Measurements from ENCODE around the gene CLK4.

The CLK4 gene

GRCh38 chr5:178637356-178638074, 10.7 kb upstream of the CLK4 start:
- no peak for DNase-seq (ENCODE audit: low read depth)

- DNase-seq (ENCODE audit: low read depth), result no peak
These were observed 5.4 kb upstream of the CLK4 start for GRCh38 chr5:178632285-178632684.

GRCh38 chr5:178630951-178631350, 4.1 kb upstream of the CLK4 start:
- DNase-seq (ENCODE audit: low read depth), result no peak

GRCh38 chr5:178630475-178630930, 3.7 kb upstream of the CLK4 start:
- no peak for DNase-seq (ENCODE audit: low read depth)

- DNase-seq (ENCODE audit: low read depth), result no peak
These were observed 379 bp upstream of the CLK4 start for GRCh38 chr5:178627259-178627598.

DNA sequence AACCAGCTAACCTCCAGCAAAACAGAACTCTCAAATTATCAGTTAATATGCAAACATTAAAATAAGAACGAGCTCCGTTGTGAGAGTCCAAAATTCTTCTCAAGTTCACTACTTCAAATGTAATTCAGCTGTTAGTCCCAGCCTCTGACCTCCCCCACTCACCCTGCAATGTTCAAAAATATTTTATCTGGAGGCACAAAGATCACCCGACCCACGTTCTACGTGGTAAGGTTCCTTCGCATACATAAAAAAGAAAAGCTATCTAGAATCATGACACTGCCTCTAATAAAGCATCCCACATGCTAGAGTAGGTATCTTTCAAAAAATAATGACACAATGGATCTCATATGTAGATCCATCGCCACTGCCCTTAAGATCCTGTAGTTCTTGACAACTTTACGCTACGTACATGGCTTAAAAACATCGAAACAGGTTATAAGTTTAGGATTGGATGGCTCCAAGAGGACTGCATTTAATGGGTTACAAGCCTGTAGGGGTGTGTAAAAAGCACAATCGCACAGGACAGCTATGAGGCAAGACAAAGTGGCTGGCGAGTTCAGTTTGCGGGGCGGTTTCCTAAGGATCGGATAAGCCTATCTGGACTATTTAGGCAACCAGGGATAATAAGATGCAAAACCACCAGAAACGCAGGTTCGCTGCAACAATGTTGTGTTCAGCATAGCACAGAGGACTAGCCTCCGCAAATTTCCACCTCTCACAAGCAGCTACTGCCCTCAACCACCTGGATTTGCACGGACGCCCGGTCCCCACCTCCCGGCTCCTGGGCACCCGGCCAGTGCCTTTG, 969 bp downstream of the CLK4 start:
- no peak for DNase-seq (ENCODE audit: low read depth)

- no peak for DNase-seq (ENCODE audit: low read depth)
These were observed 2.0 kb downstream of the CLK4 start for GRCh38 chr5:178624631-178625546.

- DNase-seq (ENCODE audit: low read depth), result no peak
These were observed 4.1 kb downstream of the CLK4 start for GRCh38 chr5:178622679-178623247.

DNA sequence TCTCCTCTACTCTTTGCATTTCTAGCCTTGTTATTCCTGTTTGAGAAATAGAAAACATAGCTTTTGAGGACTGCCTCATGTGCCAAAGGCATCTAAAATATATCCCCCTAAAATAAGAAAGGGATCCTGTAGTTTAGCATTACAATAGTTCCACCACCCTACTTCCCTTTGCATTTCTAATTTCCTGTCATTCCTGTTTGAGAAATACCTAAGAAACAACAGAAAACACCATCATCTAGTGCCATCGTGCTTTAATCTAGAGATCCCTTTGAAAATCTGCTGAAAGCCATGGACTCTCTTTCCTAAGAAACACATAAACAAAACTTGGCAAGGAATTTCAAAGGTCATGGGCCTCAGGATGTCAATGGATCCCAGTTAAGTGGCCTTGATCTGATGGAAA, 7.5 kb downstream of the CLK4 start:
- DNase-seq (ENCODE audit: low read depth), result no peak

DNA sequence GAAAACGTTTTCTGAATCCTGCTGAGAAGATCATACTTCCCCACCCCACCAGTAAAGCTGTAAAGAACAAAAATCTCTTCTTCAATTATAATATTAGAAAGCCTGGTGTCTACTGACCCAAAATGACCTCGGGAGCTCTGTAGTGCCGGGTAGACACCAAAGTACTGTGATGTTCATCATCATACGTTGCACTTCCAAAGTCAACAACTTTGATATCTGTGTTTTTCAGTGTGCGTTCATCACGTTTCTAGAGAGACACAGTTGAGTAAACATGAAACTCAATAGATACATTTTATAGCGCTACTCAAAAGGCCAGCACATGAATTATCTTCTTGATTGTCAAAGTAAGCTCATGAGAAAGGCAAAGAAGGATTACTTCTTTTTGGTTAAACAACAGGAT, 14.6 kb downstream of the CLK4 start:
- DNase-seq (ENCODE audit: low read depth), result no peak

- no peak for DNase-seq (ENCODE audit: low read depth)
These were observed 20.6 kb downstream of the CLK4 start for GRCh38 chr5:178606269-178606668.

DNA sequence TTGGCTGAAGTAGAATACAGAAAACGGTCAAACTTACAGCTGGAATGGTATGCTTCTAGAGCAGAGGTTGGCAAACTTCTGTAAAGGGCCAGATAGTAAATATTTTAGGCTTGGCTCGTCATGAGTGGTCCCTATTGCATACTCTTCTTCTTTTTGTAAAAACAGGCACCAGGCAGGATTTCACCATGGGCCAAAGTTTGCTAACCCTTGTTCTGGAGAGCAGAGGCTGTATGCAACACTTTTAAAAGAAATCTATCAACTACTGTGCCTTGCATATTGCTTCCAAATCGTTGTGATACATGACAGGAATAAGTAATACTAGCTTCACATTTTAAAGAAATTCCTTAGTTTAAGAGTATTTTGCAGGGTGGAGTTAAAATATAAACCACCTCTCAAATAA, 21.1 kb downstream of the CLK4 start:
- no peak for DNase-seq (ENCODE audit: low read depth)

DNA sequence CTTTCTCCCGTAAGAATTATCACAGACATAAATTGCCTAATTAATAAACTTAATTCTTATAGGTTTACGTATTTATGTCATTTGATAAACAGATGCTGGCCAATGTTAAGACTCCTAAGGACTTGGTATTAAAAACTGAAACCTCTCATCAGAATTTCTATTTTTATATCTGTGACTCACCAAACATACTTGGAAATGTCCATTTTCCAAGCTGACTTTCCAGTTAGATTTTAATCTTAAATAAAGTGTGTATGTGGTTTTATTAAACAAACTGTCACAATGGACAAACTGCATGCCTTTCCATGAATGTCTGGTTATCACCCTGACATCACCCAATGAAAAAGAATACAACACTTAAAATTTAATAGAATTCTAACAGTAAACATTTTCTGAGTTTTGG, 24.1 kb downstream of the CLK4 start:
- DNase-seq (ENCODE audit: low read depth), result no peak

GRCh38 chr5:178595750-178596149, 31.1 kb downstream of the CLK4 start:
- DNase-seq (ENCODE audit: low read depth), result no peak

- DNase-seq (ENCODE audit: low read depth), result no peak
These were observed 31.7 kb downstream of the CLK4 start for GRCh38 chr5:178595150-178595549.

GRCh38 chr5:178590924-178591423, 35.9 kb downstream of the CLK4 start:
- no peak for DNase-seq (ENCODE audit: low read depth)

DNA sequence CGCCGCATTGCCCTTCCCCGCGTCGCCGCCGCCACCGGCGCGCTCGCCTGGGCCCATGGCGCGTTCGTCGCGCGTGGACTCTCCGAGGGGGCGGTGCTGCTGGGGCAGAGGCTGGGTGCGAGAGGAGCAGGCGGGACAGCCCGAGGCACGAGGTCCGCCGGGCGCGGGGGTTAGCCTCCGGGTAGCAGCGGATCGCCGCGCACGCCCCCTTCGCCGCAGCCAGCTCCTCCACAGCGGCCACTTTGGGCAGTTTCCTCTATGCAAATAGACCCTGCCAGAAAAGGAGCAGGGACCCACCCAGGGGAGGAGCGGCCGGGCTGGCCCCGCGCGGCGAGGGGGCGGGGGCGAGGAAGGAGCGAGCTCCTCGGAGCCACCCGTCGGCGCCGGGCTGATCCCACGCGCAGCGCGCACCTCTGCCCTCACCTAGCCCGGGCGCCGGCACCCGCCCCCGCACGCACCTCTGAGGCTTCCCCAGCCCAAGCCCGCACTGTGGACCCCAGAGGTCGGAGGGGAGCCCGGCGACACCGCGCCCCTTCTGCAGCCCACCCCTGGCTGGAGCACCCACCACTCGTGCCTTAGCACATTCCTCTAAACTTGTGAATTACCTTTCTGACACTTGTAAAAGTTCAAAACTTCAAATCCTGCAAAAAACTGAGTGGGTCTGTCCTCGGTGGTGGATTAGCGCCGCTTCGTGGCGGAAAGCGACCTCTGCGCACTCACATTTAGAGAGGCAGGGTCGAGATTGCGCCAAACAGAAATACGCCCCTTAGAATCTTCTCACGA, 36.5 kb downstream of the CLK4 start, which contains the start of gene COL23A1:
Gene COL23A1 (minus strand): TSS at position 253 of the 783 bp plus-strand sequence.
- no peak for DNase-seq (ENCODE audit: low read depth)

- no peak for DNase-seq (ENCODE audit: low read depth)
These were observed 37.4 kb downstream of the CLK4 start for GRCh38 chr5:178589180-178590140.

DNA sequence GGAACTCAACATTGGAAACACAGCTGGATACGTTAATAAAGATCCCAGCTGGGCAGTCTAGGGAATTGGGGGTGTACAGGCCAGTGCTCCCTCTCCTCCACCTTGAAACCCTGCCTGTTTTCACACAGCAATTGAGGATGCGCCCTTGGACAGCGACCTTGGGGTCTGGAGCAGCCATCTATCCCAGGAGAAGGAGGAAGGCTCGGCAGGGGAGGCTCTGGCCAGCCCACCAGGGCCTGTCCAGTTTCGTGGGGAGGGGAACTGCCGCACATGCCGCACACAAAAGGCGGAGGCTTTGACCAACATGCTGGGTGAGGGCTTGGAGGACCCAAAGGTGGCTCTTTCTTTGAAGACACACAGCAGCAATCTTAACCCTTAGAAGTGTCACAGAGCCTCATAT, 38.1 kb downstream of the CLK4 start:
- DNase-seq (ENCODE audit: low read depth), result no peak

Data from stimulated activated CD8-positive, alpha-beta memory T cell treated with anti-CD3 and anti-CD28 coated beads, Interleukin-15, amount 100 ng/mL, for 24 hours (primary cell).